Bronchial epithelial cell (primary cell): ENCODE results near the gene SPARC. TPM values are rescaled to one million over a fixed set of nuclear protein-coding genes. Genes with fewer than 3 reads are reported as not detected.
"Not testable (repeated sequence)": the region's sequence is repeated elsewhere in the genome, so short reads cannot be mapped to it uniquely, and the experiment has no call there.

ENCODE experiments used
- DNase-seq: peaks from one replicate; pipeline ENCODE4 v3.0.0-alpha.2; 2010; ENCODE audit warnings: low read depth
- FAIRE-seq: peaks from 2 replicates; lab custom pipeline; 2011; peaks lifted over from hg19 to GRCh38; lab: Jason Lieb, UNC
- H3K27me3 ChIP-seq: 2 replicates; pipeline ENCODE4 v1.5.1; 2011; ENCODE audit warnings: low read length; ENCODE audit not compliant: control insufficient read depth, insufficient read depth
- H3K36me3 ChIP-seq: 2 replicates; pipeline ENCODE4 v1.5.1; 2011; ENCODE audit warnings: low read length; ENCODE audit not compliant: control insufficient read depth, insufficient read depth
- H3K4me3 ChIP-seq: 2 replicates; pipeline ENCODE4 v1.5.1; 2011; ENCODE audit warnings: mild to moderate bottlenecking, low read depth, low read length, control low read depth
- total RNA-seq: library from RNA; depleted of rRNA; stranded (reverse); fragments of >200 nt; gene quantifications from 2 replicates; pipeline ENCODE4 v1.2.1, GENCODE V29; 2014
- TF ChIP-seq, protein P1 (sequence below): IDR thresholded peaks from 2 replicates; pipeline ENCODE4 v1.5.1; 2011; ENCODE audit warnings: mild to moderate bottlenecking, moderate library complexity, low read length, control low read depth, inconsistent platforms; ENCODE audit not compliant: insufficient read depth, severe bottlenecking

The SPARC gene
- total RNA-seq, 1 donor from 2014 or later: 22.6 TPM

- Histone ChIP-seq H3K27me3 (no peaks in the 10 kb centered on the region), H3K4me3 (no peak overlapping the region), H3K36me3 (no peaks in the 10 kb centered on the region)
- TF ChIP-seq, protein P1, sequence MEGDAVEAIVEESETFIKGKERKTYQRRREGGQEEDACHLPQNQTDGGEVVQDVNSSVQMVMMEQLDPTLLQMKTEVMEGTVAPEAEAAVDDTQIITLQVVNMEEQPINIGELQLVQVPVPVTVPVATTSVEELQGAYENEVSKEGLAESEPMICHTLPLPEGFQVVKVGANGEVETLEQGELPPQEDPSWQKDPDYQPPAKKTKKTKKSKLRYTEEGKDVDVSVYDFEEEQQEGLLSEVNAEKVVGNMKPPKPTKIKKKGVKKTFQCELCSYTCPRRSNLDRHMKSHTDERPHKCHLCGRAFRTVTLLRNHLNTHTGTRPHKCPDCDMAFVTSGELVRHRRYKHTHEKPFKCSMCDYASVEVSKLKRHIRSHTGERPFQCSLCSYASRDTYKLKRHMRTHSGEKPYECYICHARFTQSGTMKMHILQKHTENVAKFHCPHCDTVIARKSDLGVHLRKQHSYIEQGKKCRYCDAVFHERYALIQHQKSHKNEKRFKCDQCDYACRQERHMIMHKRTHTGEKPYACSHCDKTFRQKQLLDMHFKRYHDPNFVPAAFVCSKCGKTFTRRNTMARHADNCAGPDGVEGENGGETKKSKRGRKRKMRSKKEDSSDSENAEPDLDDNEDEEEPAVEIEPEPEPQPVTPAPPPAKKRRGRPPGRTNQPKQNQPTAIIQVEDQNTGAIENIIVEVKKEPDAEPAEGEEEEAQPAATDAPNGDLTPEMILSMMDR: no peak
- no peak for FAIRE-seq
- no peak for DNase-seq
Measured at GRCh38 chr5:151694035-151694485, 7.3 kb upstream of the SPARC start.

DNA sequence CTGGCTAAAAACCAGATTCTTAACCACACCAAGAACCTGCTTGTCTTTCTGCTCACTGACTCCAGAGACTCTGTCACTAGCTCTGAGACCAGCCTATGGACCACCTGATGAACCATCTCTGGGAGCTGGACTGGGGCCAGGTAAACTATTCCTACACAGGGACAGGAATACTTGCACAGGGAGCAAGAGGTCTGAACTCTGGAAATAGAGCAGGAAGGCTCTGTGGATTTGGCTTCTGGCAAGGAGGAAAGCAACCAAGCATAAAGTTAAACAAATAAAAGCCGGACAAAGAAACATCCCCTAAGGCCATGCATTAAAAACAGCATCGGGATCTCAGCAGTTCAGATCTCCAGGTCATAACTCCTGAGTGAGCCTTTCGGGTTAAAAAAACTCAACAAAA lies 5.6 kb upstream of the SPARC start:
- FAIRE-seq (no peak), DNase-seq (no peak)
- H3K36me3 ChIP-seq: no peaks in the 10 kb centered on the region
- TF ChIP-seq, protein P1: no peak
- no peaks in the 10 kb centered on the region for H3K27me3 ChIP-seq
- no peak overlapping the region for H3K4me3 ChIP-seq

DNA sequence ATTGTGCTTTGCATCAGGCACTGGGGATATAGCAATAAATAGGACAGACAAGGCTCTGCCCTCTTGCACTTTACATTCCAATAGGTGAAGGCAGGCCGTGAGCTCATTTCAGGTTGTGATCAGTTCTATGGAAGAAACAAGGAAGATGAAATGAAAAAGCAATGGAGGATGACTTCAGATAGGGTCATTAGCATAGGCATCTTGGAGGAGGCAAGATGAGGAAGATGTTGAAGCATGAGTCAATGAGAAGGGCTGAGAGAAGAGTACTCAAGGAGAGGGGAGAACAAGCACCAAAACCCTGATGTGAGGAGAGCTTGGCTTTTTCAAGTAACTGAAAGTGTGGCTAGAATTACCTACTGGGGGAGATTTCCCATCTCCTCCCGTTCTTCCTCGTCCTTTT lies 5.0 kb upstream of the SPARC start:
- TF ChIP-seq, protein P1: no peak
- Histone ChIP-seq H3K36me3 (no peaks in the 10 kb centered on the region), H3K4me3 (no peak overlapping the region), H3K27me3 (no peaks in the 10 kb centered on the region)
- DNase-seq (no peak), FAIRE-seq (peak; percentile 77)

- not testable (repeated sequence) for H3K27me3 ChIP-seq, H3K4me3 ChIP-seq, FAIRE-seq, DNase-seq, H3K36me3 ChIP-seq
Measured at GRCh38 chr5:151689591-151689990, 2.9 kb upstream of the SPARC start.

DNA sequence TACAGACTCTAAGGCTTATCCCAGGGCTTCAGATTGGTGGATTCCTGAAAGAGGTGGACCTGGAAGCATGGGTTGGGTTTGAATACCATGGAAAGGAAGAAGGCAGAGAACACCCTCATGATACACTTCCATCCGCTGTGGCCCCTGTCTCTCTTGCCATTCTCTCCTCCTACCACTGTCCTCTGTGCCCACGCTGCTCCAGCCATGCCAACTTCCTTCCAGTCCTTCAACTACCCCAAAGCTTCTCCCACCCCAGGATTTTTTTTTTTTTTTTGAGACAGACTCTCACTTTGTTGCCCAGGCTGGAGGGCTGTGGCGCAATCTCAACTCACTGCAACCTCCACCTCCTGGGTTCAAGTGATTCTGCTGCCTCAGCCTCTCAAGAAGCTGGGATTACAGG lies 1.7 kb upstream of the SPARC start:
- Histone ChIP-seq H3K27me3 (no peaks in the 10 kb centered on the region), H3K36me3 (no peaks in the 10 kb centered on the region), H3K4me3 (no peak overlapping the region)
- DNase-seq (no peak), FAIRE-seq (no peak)
- TF ChIP-seq, protein P1: no peak

- DNase-seq: no peak
- TF ChIP-seq, protein P1: no peak
- peaks cover 1% of the 10 kb centered on the region for H3K36me3 ChIP-seq
- H3K4me3 ChIP-seq: peak overlapping the region; percentile 20
- H3K27me3 ChIP-seq: no peaks in the 10 kb centered on the region
- FAIRE-seq: no peak
Measured at GRCh38 chr5:151685749-151686673, 704 bp downstream of the SPARC start.
